ENCODE results near the gene CEMIP2. TPM values are rescaled to one million over a fixed set of nuclear protein-coding genes. Genes with fewer than 3 reads are reported as not detected.

Gene CEMIP2
- total RNA-seq, 3 donors from 2014 or later: 79.0 to 144 (median 81.2) TPM

GRCh38 chr9:71655141-71655540, 113.2 kb downstream of the CEMIP2 start:
- intact Hi-C loops (cut with DNase I; ENCODE audit: low total_unique reads): no loop called here
- H3K4me3 ChIP-seq: no peak overlapping the region
- H3K27me3 ChIP-seq: no peaks in the 10 kb centered on the region
- TF ChIP-seq POLR2AphosphoS5 (IDR thresholded peaks at IDR 0.05) (no peak), POLR2A (IDR thresholded peaks at IDR 0.05) (no peak), CTCF (IDR thresholded peaks at IDR 0.05) (no peak)
- no peak overlapping the region for H3K27ac ChIP-seq
- no peak for DNase-seq (ENCODE audit: low spot score in 2 of 2)
- no peaks in the 10 kb centered on the region for H3K9me3 ChIP-seq
- no peaks in the 10 kb centered on the region for H3K36me3 ChIP-seq
- no peaks in the 10 kb centered on the region for H3K4me1 ChIP-seq

GRCh38 chr9:71652480-71652879, 115.8 kb downstream of the CEMIP2 start:
- TF ChIP-seq CTCF (IDR thresholded peaks at IDR 0.05): no peak
- TF ChIP-seq POLR2A (IDR thresholded peaks at IDR 0.05): no peak
- no peak for TF ChIP-seq POLR2AphosphoS5 (IDR thresholded peaks at IDR 0.05)
- intact Hi-C loops (cut with DNase I; ENCODE audit: low total_unique reads): no loop called here
- Histone ChIP-seq H3K27ac (no peak overlapping the region), H3K4me3 (no peak overlapping the region), H3K36me3 (no peaks in the 10 kb centered on the region), H3K9me3 (no peaks in the 10 kb centered on the region), H3K4me1 (no peaks in the 10 kb centered on the region), H3K27me3 (no peaks in the 10 kb centered on the region)
- no peak for DNase-seq (ENCODE audit: low spot score in 2 of 2)

- Histone ChIP-seq H3K27ac (no peak overlapping the region), H3K4me3 (no peak overlapping the region), H3K27me3 (no peaks in the 10 kb centered on the region), H3K36me3 (no peaks in the 10 kb centered on the region), H3K4me1 (peaks cover 0 to 2% of the 10 kb centered on the region in 2 donors), H3K9me3 (no peaks in the 10 kb centered on the region)
- no peak for DNase-seq (ENCODE audit: low spot score in 2 of 2)
- no peak for TF ChIP-seq POLR2AphosphoS5 (IDR thresholded peaks at IDR 0.05)
- intact Hi-C loops (cut with DNase I; ENCODE audit: low total_unique reads): no loop called here
Measured at GRCh38 chr9:71648453-71648852, 119.9 kb downstream of the CEMIP2 start.

GRCh38 chr9:71647094-71647591, 121.2 kb downstream of the CEMIP2 start:
- peak in 1 of 2 donors; percentile 34 for DNase-seq (ENCODE audit: low spot score in 2 of 2)
- Histone ChIP-seq H3K27me3 (no peaks in the 10 kb centered on the region), H3K27ac (peak overlapping the region in 1 of 2 donors; percentile 43), H3K9me3 (no peaks in the 10 kb centered on the region), H3K36me3 (no peaks in the 10 kb centered on the region), H3K4me1 (peaks cover 0 to 2% of the 10 kb centered on the region in 2 donors), H3K4me3 (peak overlapping the region in 1 of 3 donors; percentile 10)
- intact Hi-C loops (cut with DNase I; ENCODE audit: low total_unique reads): no loop called here
- TF ChIP-seq POLR2AphosphoS5 (IDR thresholded peaks at IDR 0.05): peak in 2 of 3 donors; percentile 29 to 33
- TF ChIP-seq POLR2A (IDR thresholded peaks at IDR 0.05): no peak

GRCh38 chr9:71646131-71646530, 122.2 kb downstream of the CEMIP2 start:
- Histone ChIP-seq H3K27me3 (no peaks in the 10 kb centered on the region), H3K36me3 (no peaks in the 10 kb centered on the region), H3K9me3 (no peaks in the 10 kb centered on the region), H3K4me3 (no peak overlapping the region), H3K27ac (no peak overlapping the region), H3K4me1 (peaks cover 0 to 2% of the 10 kb centered on the region in 2 donors)
- intact Hi-C loops (cut with DNase I; ENCODE audit: low total_unique reads): no loop called here
- DNase-seq (ENCODE audit: low spot score in 2 of 2): no peak
- TF ChIP-seq POLR2A (IDR thresholded peaks at IDR 0.05): no peak
- TF ChIP-seq CTCF (IDR thresholded peaks at IDR 0.05): no peak
- TF ChIP-seq POLR2AphosphoS5 (IDR thresholded peaks at IDR 0.05): no peak

- Histone ChIP-seq H3K27ac (no peak overlapping the region), H3K36me3 (no peaks in the 10 kb centered on the region), H3K9me3 (no peaks in the 10 kb centered on the region), H3K27me3 (no peaks in the 10 kb centered on the region), H3K4me3 (no peak overlapping the region), H3K4me1 (peaks cover 0 to 2% of the 10 kb centered on the region in 2 donors)
- intact Hi-C loops (cut with DNase I; ENCODE audit: low total_unique reads): no loop called here
- TF ChIP-seq POLR2AphosphoS5 (IDR thresholded peaks at IDR 0.05) (no peak), POLR2A (IDR thresholded peaks at IDR 0.05) (no peak), CTCF (IDR thresholded peaks at IDR 0.05) (no peak)
- DNase-seq (ENCODE audit: low spot score in 2 of 2): no peak
Measured at GRCh38 chr9:71644819-71645362, 123.4 kb downstream of the CEMIP2 start.
